Ishikawa (cell line): ENCODE measurements around the gene SUPT16H.

Experiments
- CEBPB ChIP-seq: IDR thresholded peaks from 2 replicates; pipeline ENCODE4 v1.6.1; 2012
- CREB1 ChIP-seq: IDR thresholded peaks from 2 replicates; pipeline ENCODE4 v1.6.1; 2012; ENCODE audit warnings: low read depth
- EGR1 ChIP-seq: IDR thresholded peaks from 2 replicates; pipeline ENCODE4 v1.6.1; 2012
- EP300 ChIP-seq: IDR thresholded peaks from 2 replicates; pipeline ENCODE4 v1.6.1; 2012; ENCODE audit warnings: borderline replicate concordance
- FOXM1 ChIP-seq: IDR thresholded peaks from 2 replicates; pipeline ENCODE4 v1.6.1; 2012; ENCODE audit warnings: low read depth, borderline replicate concordance
- NFIC ChIP-seq: IDR thresholded peaks from 2 replicates; pipeline ENCODE4 v1.6.1; 2012
- RAD21 ChIP-seq: IDR thresholded peaks from 2 replicates; pipeline ENCODE4 v1.6.1; 2012; ENCODE audit warnings: low read depth
- TAF1 ChIP-seq: IDR thresholded peaks from 2 replicates; pipeline ENCODE4 v1.6.1; 2012; ENCODE audit warnings: low read depth, mild to moderate bottlenecking
- TCF12 ChIP-seq: IDR thresholded peaks from 2 replicates; pipeline ENCODE4 v1.6.1; 2012; ENCODE audit warnings: low read depth
- TEAD4 ChIP-seq: IDR thresholded peaks from 2 replicates; pipeline ENCODE4 v1.6.1; 2012
- YY1 ChIP-seq: IDR thresholded peaks from 2 replicates; pipeline ENCODE4 v1.6.1; 2012; ENCODE audit warnings: low read depth
- ZBTB7A ChIP-seq: IDR thresholded peaks from 2 replicates; pipeline ENCODE4 v1.6.1; 2012; ENCODE audit warnings: low read depth
- TF ChIP-seq, protein P1 (sequence below): IDR thresholded peaks from 2 replicates; pipeline ENCODE4 v1.6.1; 2012; ENCODE audit warnings: low read depth, mild to moderate bottlenecking
- TF ChIP-seq, protein P2 (sequence below): IDR thresholded peaks from 2 replicates; pipeline ENCODE4 v1.6.1; 2012
- TF ChIP-seq, protein P3 (sequence below): IDR thresholded peaks from 2 replicates; pipeline ENCODE4 v1.6.1; 2012

Gene SUPT16H

DNA sequence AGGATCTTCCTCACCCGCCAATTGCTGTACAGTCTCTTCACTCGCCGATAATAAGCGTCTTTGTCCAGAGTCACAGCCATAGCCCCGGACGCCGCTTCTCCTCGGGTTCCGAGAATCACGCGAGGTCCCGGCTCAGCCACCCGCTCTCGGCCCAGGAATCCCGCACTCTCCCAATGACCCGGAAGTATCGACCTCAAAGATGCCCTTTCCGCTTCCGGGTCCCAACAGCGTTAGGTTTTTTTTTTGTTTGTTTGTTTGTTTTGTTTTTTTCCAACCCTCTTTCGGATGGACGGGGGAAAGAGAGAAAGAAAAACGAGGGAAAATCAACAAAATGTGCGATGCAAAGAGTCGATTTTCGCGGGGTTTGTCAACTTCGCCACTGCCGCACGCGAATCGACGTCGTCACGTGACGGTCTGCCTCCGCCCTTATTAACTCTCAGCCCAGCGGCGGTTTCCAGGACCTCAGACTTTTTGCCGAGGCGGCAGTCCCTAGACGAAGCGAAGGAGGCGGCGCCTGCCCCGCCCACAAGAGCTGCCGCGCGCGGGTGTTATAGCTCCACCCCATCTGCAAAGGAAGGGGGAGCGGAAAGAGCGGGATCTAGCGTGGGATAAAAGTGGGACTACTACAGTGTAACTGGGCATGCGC is at the start of gene SUPT16H:
TSS of gene SUPT16H (minus strand) at position 172 of the 646 bp plus-strand sequence. CDS start at position 80, 92 bp downstream.
- TF ChIP-seq, protein P1, sequence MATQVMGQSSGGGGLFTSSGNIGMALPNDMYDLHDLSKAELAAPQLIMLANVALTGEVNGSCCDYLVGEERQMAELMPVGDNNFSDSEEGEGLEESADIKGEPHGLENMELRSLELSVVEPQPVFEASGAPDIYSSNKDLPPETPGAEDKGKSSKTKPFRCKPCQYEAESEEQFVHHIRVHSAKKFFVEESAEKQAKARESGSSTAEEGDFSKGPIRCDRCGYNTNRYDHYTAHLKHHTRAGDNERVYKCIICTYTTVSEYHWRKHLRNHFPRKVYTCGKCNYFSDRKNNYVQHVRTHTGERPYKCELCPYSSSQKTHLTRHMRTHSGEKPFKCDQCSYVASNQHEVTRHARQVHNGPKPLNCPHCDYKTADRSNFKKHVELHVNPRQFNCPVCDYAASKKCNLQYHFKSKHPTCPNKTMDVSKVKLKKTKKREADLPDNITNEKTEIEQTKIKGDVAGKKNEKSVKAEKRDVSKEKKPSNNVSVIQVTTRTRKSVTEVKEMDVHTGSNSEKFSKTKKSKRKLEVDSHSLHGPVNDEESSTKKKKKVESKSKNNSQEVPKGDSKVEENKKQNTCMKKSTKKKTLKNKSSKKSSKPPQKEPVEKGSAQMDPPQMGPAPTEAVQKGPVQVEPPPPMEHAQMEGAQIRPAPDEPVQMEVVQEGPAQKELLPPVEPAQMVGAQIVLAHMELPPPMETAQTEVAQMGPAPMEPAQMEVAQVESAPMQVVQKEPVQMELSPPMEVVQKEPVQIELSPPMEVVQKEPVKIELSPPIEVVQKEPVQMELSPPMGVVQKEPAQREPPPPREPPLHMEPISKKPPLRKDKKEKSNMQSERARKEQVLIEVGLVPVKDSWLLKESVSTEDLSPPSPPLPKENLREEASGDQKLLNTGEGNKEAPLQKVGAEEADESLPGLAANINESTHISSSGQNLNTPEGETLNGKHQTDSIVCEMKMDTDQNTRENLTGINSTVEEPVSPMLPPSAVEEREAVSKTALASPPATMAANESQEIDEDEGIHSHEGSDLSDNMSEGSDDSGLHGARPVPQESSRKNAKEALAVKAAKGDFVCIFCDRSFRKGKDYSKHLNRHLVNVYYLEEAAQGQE, result no peak
- peak; percentile 4; the same call in 1 of the 2 replicates for TF ChIP-seq CREB1
- TF ChIP-seq CEBPB, result no peak
- TF ChIP-seq TCF12, result no peak; the same call in 1 of the 2 replicates
- TF ChIP-seq FOXM1, result no peak
- no peak; the same call in 1 of the 2 replicates for TF ChIP-seq EGR1
- no peak for TF ChIP-seq RAD21
- peak; percentile 59; the same call in 1 of the 2 replicates for TF ChIP-seq TEAD4
- no peak; the same call in 1 of the 2 replicates for TF ChIP-seq YY1
- TF ChIP-seq TAF1, result peak; percentile 78
- TF ChIP-seq, protein P2, sequence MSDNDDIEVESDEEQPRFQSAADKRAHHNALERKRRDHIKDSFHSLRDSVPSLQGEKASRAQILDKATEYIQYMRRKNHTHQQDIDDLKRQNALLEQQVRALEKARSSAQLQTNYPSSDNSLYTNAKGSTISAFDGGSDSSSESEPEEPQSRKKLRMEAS, result peak; percentile 80
- TF ChIP-seq, protein P3, sequence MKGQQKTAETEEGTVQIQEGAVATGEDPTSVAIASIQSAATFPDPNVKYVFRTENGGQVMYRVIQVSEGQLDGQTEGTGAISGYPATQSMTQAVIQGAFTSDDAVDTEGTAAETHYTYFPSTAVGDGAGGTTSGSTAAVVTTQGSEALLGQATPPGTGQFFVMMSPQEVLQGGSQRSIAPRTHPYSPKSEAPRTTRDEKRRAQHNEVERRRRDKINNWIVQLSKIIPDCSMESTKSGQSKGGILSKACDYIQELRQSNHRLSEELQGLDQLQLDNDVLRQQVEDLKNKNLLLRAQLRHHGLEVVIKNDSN, result peak; percentile 99
- TF ChIP-seq NFIC, result 0 out of 2 replicates have a peak, but pooled peaks have one; percentile 4
- TF ChIP-seq ZBTB7A, result no peak
- no peak for TF ChIP-seq EP300

DNA sequence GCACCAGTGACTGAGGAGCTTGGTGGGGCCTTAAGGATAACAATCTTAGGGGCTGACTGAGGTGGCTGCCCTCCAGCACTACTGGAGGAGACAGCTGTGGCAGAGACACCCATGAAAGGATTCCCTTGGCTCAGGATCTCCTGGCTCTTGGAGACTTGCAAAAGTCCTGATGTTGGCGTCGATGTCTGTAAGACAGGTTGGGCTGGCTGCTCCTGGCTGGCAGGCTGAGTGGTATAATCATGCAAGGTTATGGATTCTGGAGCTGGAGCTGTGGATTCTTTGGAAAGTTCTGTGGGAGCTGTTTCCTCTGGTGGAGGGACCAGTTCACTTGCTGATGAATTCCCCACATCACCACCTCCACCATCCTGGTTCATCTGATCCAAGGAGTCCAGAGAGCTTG is 47.3 kb upstream of the SUPT16H start:
- no peak for TF ChIP-seq TAF1

DNA sequence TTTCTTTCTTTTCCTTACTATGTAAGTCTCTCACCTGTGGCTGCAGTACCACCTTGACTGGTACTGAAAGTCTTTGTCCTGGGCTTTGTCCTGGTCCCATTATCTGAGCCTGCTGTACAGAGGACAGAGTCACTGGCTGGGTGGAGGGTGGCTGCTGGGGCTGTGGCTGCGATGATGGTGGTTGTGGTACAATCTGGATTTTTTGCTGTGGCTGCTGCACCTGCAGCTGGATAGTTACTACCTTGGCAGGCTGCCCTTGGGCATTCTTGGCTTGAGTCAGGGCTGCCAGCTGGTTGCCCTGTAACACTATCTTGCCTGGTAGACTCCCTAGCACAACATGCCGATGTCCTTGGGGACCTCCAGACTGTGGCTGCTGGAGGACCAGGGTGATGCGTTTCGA is 45.1 kb upstream of the SUPT16H start:
- TF ChIP-seq NFIC (0 out of 2 replicates have a peak, but pooled peaks have one; percentile 39), RAD21 (no peak)

DNA sequence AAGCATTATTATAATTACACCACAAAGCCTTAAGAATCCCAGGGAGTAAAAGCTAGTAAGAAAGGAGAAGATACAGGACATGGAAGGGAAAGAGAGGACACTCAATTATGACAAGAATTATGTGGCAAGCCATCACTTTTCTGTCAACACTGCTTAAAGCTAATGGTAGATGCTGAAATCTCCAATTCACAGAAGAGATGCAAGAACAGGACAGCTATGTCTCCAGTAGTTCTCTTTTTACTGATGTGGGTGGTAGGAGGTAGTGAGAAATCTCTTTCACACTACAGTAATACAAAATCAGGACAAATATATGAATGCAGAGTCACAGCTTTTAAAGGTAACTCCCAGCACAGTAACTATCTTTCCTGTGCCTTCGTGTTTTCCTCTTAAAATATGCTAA is 42.9 kb upstream of the SUPT16H start:
- TF ChIP-seq RAD21 (no peak), FOXM1 (no peak), YY1 (no peak), EGR1 (no peak), TCF12 (no peak), CEBPB (no peak), ZBTB7A (no peak), TEAD4 (no peak), EP300 (no peak), CREB1 (no peak), NFIC (no peak), TAF1 (no peak)
- TF ChIP-seq, protein P3, result no peak
- TF ChIP-seq, protein P1, result no peak
- TF ChIP-seq, protein P2, result no peak

DNA sequence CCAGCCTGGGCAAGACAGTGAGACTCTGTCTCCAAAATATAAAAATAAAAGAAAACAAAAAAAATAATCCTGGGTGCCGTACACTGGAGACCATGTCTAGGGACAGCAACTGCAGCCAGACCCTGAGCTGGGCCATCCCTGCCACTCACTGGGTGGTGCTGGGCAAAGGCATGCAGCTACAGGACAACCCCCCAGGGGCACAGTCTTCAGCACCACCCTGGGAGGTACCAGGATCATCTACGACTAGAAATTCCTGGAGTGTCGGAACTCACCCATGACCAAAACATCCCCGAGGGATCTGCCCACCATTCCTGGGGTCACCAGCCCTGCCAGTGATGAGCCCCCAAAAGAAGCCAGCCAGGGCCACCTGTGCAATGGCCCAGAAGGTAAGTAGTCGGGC is 35.7 kb upstream of the SUPT16H start:
- no peak for TF ChIP-seq CEBPB
- TF ChIP-seq EP300, result no peak
- no peak for TF ChIP-seq CREB1
- no peak for TF ChIP-seq YY1
- no peak for TF ChIP-seq TCF12
- TF ChIP-seq TAF1, result no peak
- no peak for TF ChIP-seq RAD21
- TF ChIP-seq, protein P3, result no peak
- TF ChIP-seq NFIC, result no peak

DNA sequence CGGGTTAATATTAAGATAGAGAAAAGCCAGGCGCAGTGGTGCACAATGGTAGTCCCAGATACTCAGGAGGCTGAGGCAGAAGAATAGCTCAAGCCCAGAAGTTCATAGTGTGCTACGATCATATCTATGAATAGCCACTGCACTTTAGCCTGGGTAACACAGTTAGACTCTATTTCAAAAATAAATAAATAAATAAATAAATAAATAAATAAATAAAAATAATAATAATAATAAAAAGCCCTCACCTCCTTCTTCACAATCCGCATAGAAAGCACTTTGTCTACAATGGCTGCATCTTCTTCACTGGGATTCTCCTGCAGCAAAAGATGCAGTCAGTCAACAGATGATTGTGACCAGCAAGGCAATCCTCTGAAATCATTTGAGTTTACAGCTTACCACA is 31.5 kb upstream of the SUPT16H start:
- TF ChIP-seq, protein P2, result no peak
- TF ChIP-seq, protein P1, result no peak
- TF ChIP-seq RAD21, result no peak
- TF ChIP-seq FOXM1, result no peak
- TF ChIP-seq EP300, result no peak
- no peak for TF ChIP-seq CREB1
- no peak for TF ChIP-seq YY1
- no peak for TF ChIP-seq EGR1
- no peak for TF ChIP-seq TEAD4
- TF ChIP-seq CEBPB, result no peak
- no peak for TF ChIP-seq TCF12
- TF ChIP-seq, protein P3, result no peak
- no peak for TF ChIP-seq TAF1
- TF ChIP-seq ZBTB7A, result no peak
